K562 (cell line): ENCODE results near the gene SLC39A13. TPM values are rescaled to one million over a fixed set of nuclear protein-coding genes. Genes with fewer than 3 reads are reported as not detected.

Experiments
- ATAC-seq: fragments of 200-7000 bp; cut with Tn5 transposase; 3 replicates; pipeline ENCODE4 v1.9.1; 2020; ENCODE audit warnings: moderate library complexity
- BruUV-seq: library from RNA; stranded (reverse); fragments of 400-500 nt; replicated peaks from 2 replicates; lab custom pipeline; 2021; lab: Mats Ljungman, UMichigan
- CTCF ChIA-PET: fragments of 300-600 bp; formaldehyde crosslinking; extraction: SDS; loops from one replicate; lab custom pipeline; 2021; ENCODE audit warnings: low intra/inter-chr PET ratio; lab: Yijun Ruan, JAX
- POLR2A ChIA-PET: fragments of 300-600, 350-650 bp; sonication (Branson Sonifier 250); formaldehyde crosslinking; extraction: SDS; loops from one replicate; lab custom pipeline; 2021; ENCODE audit warnings: antibody characterized with exemption, inconsistent platforms; lab: Yijun Ruan, JAX
- DNase-seq, 4 experiments: peaks; one replicate each; pipeline versions ENCODE4 v3.0.0 to v3.0.0-alpha.2; 2011 to 2018; ENCODE audit warnings: low spot score in 3 of 4, mixed read lengths in 3 of 4; ENCODE audit errors: extremely low read depth in 1 of 4
- FAIRE-seq: peaks from 2 replicates; lab custom pipeline; 2011; peaks lifted over from hg19 to GRCh38; lab: Jason Lieb, UNC
- H2AFZ ChIP-seq: 2 replicates; pipeline ENCODE4 v1.6.0; 2011; ENCODE audit warnings: low read depth, low read length, control low read depth, inconsistent platforms
- H3K27ac ChIP-seq: fragments of 200-600 bp; 3 replicates; pipeline ENCODE4 v1.8.0; 2011; ENCODE audit warnings: low read depth, mild to moderate bottlenecking, control low read depth, inconsistent platforms, low read length, moderate library complexity, mixed read lengths; ENCODE audit errors: extremely low read depth
- H3K27me3 ChIP-seq, 2 experiments: fragments of 300-600 bp in 1 of 2; 2 replicates in 1 of 2; 3 replicates in 1 of 2; pipeline versions ENCODE4 v1.6.0 to v1.8.0; 2011; ENCODE audit warnings: inconsistent platforms in 2 of 2, low read length in 2 of 2, mild to moderate bottlenecking in 1 of 2, mixed read lengths in 1 of 2, moderate library complexity in 1 of 2; ENCODE audit not compliant: control insufficient read depth in 2 of 2, insufficient read depth in 2 of 2
- H3K36me3 ChIP-seq: fragments of 300-600 bp; 3 replicates; pipeline ENCODE4 v1.8.0; 2011; ENCODE audit warnings: mild to moderate bottlenecking, low read length, inconsistent platforms; ENCODE audit not compliant: control insufficient read depth, insufficient read depth
- H3K4me1 ChIP-seq, 2 experiments: fragments of 200-600 bp in 1 of 2; replicated peaks in 1 of 2; 2 replicates in 1 of 2; 3 replicates in 1 of 2; pipeline versions ENCODE4 v1.5.1 to v1.8.0; 2011; ENCODE audit warnings: inconsistent platforms in 2 of 2, low read length in 2 of 2, mild to moderate bottlenecking in 1 of 2, mixed read lengths in 1 of 2, moderate library complexity in 1 of 2; ENCODE audit not compliant: control insufficient read depth in 2 of 2, insufficient read depth in 2 of 2
- H3K4me2 ChIP-seq: 2 replicates; pipeline ENCODE4 v1.6.1; 2011; ENCODE audit warnings: low read length, control low read depth, inconsistent platforms, mixed read lengths; ENCODE audit not compliant: insufficient read depth
- H3K4me3 ChIP-seq: fragments of 200-600 bp; sonication (generic), shearing (Covaris generic); 2 replicates; pipeline ENCODE4 v1.5.1; 2016; ENCODE audit warnings: control low read depth, inconsistent platforms
- H3K79me2 ChIP-seq: fragments of 200-600 bp; 3 replicates; pipeline ENCODE4 v1.8.0; 2011; ENCODE audit warnings: low read length, inconsistent platforms; ENCODE audit not compliant: control insufficient read depth, insufficient read depth
- H3K9ac ChIP-seq, 2 experiments: 2 replicates each; pipeline versions ENCODE4 v1.6.0 to v1.6.1; 2011; ENCODE audit warnings: low read depth in 2 of 2, low read length in 2 of 2, control low read depth in 1 of 2, inconsistent platforms in 1 of 2, mild to moderate bottlenecking in 1 of 2, mixed read lengths in 1 of 2; ENCODE audit not compliant: insufficient read depth in 1 of 2
- H3K9me1 ChIP-seq: one replicate; pipeline ENCODE4 v1.6.0; 2011; ENCODE audit warnings: inconsistent platforms, mild to moderate bottlenecking, low read length, moderate library complexity; ENCODE audit not compliant: control insufficient read depth, insufficient read depth
- H3K9me3 ChIP-seq: replicated peaks from 2 replicates; pipeline ENCODE4 v1.5.1; 2011; ENCODE audit warnings: low read depth, low read length, inconsistent platforms; ENCODE audit not compliant: control insufficient read depth, insufficient read depth
- H4K20me1 ChIP-seq: replicated peaks from 2 replicates; pipeline ENCODE4 v1.6.1; 2011; ENCODE audit warnings: low read length, inconsistent platforms, mixed read lengths; ENCODE audit not compliant: control insufficient read depth, insufficient read depth
- BRD9 ChIP-seq: fragments of 450-650 bp; IDR thresholded peaks from 2 replicates; pipeline ENCODE4 v1.6.1; 2018; ENCODE audit warnings: low read depth; ENCODE audit not compliant: partially characterized antibody
- BRF1 ChIP-seq: IDR thresholded peaks from 3 replicates; pipeline ENCODE4 v1.6.1; 2011; ENCODE audit warnings: borderline replicate concordance, mild to moderate bottlenecking; ENCODE audit not compliant: insufficient read length; ENCODE audit errors: extremely low read depth
- FOXA1 ChIP-seq: fragments of 450-650 bp; IDR thresholded peaks from 2 replicates; pipeline ENCODE4 v1.6.1; 2016; ENCODE audit warnings: mild to moderate bottlenecking, borderline replicate concordance
- HNRNPUL1 ChIP-seq: fragments of 200-400 bp; formaldehyde crosslinking; IDR thresholded peaks from 2 replicates; pipeline ENCODE4 v1.6.1; 2017; ENCODE audit warnings: low read length
- NFYB ChIP-seq: IDR thresholded peaks from 2 replicates; pipeline ENCODE4 v1.6.1; 2011; ENCODE audit warnings: mild to moderate bottlenecking, moderate library complexity; ENCODE audit not compliant: insufficient read length; ENCODE audit errors: extremely low read depth
- POLR2AphosphoS5 ChIP-seq: IDR thresholded peaks from 2 replicates; pipeline ENCODE4 v1.6.1; 2011; ENCODE audit warnings: mild to moderate bottlenecking, low read depth, low read length, moderate library complexity; ENCODE audit not compliant: control insufficient read depth, insufficient read depth
- ZNF431 ChIP-seq: sonication (generic); formaldehyde crosslinking; IDR thresholded peaks from 2 replicates; pipeline ENCODE4 v1.8.0; 2022; ENCODE audit warnings: mild to moderate bottlenecking, missing genetic modification reagents
- ZNF75A ChIP-seq: fragments of 450-650 bp; formaldehyde crosslinking; IDR thresholded peaks from 2 replicates; pipeline ENCODE4 v1.4.0; 2020; ENCODE audit warnings: mild to moderate bottlenecking
- WGBS: fragments of 100-300 bp; shearing (Covaris generic); methylation state at CpG from one replicate; pipeline ENCODE4 v1.1.6; 2016; ENCODE audit warnings: low coverage, mixed read lengths; ENCODE audit not compliant: insufficient coverage; ENCODE audit errors: missing lambda C conversion rate; 5-methylcytosine and 5-hydroxymethylcytosine counted together
- in situ Hi-C: fragments of 300-500 bp; cut with MboI; formaldehyde crosslinking; loops from 4 replicates; pipeline ENCODE4 v1.15.0; 2018; ENCODE audit warnings: inconsistent platforms, mixed read lengths
- intact Hi-C: fragments of 100-400 bp; cut with micrococcal nuclease; formaldehyde crosslinking; loops from 2 replicates; pipeline ENCODE4 v1.14.2; 2022
- polyA plus RNA-seq, 8 experiments: library from polyadenylated mRNA; depleted of rRNA in 4 of 8; stranded (reverse) in 5 of 8; unstranded in 3 of 8; fragments of >200 nt; fragmentation: Nextera tagmentation in 2 of 8; fragmentation: Illumina TruSeq in 1 of 8; extraction: Ambion mirVana in 2 of 8; extraction: Trizol in 1 of 8; gene quantifications; 2 replicates each; pipeline versions ENCODE4 v1.2.1 to v1.2.3, GENCODE V29; 2011 to 2014; ENCODE audit warnings: inconsistent platforms in 1 of 8, missing spikeins in 1 of 8
- total RNA-seq, 7 experiments: library from RNA; depleted of rRNA in 6 of 7; stranded (reverse); fragments of >200 nt in 6 of 7; fragmentation: Illumina TruSeq in 2 of 7; extraction: Trizol in 2 of 7; gene quantifications; 2 replicates each; pipeline versions ENCODE4 v1.2.1 to v1.2.3, GENCODE V29; 2011 to 2021; ENCODE audit warnings: low replicate concordance in 1 of 7
- TF ChIP-seq, protein P1 (sequence below): fragments of 250-450 bp; sonication (Bioruptor Pico); IDR thresholded peaks from 2 replicates; pipeline ENCODE4 v1.4.0; 2020; ENCODE audit warnings: mild to moderate bottlenecking, moderate library complexity
- TF ChIP-seq, protein P2 (sequence below): sonication (generic); formaldehyde crosslinking; IDR thresholded peaks from 2 replicates; pipeline ENCODE4 v1.5.0; 2020; ENCODE audit warnings: missing genetic modification reagents
- TF ChIP-seq, protein P3 (sequence below), 2 experiments: fragments of 450-650 bp; IDR thresholded peaks; 2 replicates each; pipeline ENCODE4 v1.6.1; 2016
- TF ChIP-seq, protein P4 (sequence below): IDR thresholded peaks from 2 replicates; pipeline ENCODE4 v1.6.1; 2016; ENCODE audit warnings: missing genetic modification characterization, missing compliant biosample characterization

SLC39A13 gene
- total and polyA plus RNA-seq, 9 of the 15 experiments (the other 6 are each of a cell fraction or from before 2014, with no cell fraction given) = 0.17 to 15.9 (median 3.2) TPM

DNA sequence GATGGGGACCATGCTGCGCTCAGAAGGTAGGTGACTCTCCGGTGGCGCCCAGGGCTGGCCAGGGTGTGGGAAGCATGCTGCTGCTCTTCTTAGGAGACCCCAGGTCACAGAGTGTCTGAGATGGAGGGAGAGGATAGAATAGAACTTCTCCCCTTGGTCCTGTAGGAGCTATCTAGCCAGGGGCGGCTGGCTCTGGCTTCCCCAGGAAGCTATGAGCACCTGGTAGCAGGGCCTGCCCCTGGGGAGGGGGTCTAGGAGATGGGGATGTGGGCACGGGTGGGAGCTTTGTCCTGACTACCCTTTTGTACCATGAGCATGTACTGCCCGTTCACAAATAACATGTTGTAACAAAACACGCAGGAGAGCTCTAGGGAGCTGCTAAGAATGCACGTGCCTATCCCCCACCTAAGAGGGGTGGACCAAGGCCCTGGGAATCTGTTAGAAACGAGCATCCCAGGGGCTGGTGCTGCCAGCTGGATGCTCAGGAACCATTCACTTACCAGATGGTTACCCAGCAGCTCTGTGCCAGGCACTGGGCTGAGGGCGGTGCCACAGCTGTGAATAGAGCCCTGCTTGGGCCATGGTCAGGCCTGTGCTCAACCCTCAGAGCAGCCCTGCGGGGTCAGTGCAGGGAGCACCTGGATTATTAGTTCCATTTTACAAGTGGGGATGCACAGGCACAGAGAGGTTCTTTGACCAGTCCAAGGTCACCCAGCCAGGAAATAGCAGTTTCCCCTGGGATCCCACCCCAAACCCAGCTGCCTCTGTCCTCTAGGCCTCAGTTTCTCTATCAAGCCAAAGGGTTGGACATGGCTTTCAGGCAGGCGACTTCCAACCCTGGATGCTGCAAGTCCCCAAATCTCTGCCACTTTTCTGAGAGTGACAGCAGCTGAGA is 2.2 kb downstream of the SLC39A13 start:
- WGBS = 62% methylated on average over 12 of the region's 12 CpGs
- ATAC-seq (no peak), FAIRE-seq (no peak), DNase-seq (no peak)
- H4K20me1 ChIP-seq = no peaks in the 10 kb centered on the region
- BruUV-seq = no TSS peak
- peaks cover 10% of the 10 kb centered on the region for H3K9me1 ChIP-seq
- no peaks in the 10 kb centered on the region for H3K27me3 ChIP-seq
- no peak overlapping the region for H2AFZ ChIP-seq
- intact Hi-C loops (no loop called here), in situ Hi-C loops (no loop called here)
- CTCF ChIA-PET = no interaction called here
- H3K9ac ChIP-seq = peak overlapping the region in 1 of 2 experiments; percentile 53; a peak in 2 of 4 replicates
- H3K9me3 ChIP-seq = no peaks in the 10 kb centered on the region
- H3K4me2 ChIP-seq = no peak overlapping the region
- no peak overlapping the region for H3K27ac ChIP-seq
- POLR2A ChIA-PET = interaction anchor here (0.6 to 3.3 kb wide), 7 partner anchors 8 to 162 kb away, joined by 3 to 16 read pairs (median 3); partner anchors contain the start of gene ACP2
- H3K36me3 ChIP-seq = no peaks in the 10 kb centered on the region
- H3K4me1 ChIP-seq = peaks cover 17 to 69% of the 10 kb centered on the region in 2 experiments
- H3K4me3 ChIP-seq = no peak overlapping the region
- peaks cover 7% of the 10 kb centered on the region; the same call in 2 of the 3 replicates for H3K79me2 ChIP-seq
- TF ChIP-seq BRD9 = no peak
- TF ChIP-seq, protein P1, sequence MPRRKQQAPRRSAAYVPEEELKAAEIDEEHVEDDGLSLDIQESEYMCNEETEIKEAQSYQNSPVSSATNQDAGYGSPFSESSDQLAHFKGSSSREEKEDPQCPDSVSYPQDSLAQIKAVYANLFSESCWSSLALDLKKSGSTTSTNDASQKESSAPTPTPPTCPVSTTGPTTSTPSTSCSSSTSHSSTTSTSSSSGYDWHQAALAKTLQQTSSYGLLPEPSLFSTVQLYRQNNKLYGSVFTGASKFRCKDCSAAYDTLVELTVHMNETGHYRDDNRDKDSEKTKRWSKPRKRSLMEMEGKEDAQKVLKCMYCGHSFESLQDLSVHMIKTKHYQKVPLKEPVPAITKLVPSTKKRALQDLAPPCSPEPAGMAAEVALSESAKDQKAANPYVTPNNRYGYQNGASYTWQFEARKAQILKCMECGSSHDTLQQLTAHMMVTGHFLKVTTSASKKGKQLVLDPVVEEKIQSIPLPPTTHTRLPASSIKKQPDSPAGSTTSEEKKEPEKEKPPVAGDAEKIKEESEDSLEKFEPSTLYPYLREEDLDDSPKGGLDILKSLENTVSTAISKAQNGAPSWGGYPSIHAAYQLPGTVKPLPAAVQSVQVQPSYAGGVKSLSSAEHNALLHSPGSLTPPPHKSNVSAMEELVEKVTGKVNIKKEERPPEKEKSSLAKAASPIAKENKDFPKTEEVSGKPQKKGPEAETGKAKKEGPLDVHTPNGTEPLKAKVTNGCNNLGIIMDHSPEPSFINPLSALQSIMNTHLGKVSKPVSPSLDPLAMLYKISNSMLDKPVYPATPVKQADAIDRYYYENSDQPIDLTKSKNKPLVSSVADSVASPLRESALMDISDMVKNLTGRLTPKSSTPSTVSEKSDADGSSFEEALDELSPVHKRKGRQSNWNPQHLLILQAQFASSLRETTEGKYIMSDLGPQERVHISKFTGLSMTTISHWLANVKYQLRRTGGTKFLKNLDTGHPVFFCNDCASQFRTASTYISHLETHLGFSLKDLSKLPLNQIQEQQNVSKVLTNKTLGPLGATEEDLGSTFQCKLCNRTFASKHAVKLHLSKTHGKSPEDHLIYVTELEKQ (CRISPR knock-in tag) = no peak
- no peak for TF ChIP-seq ZNF75A (CRISPR knock-in tag)
- TF ChIP-seq POLR2AphosphoS5 = no peak
- TF ChIP-seq BRF1 = no peak
- TF ChIP-seq ZNF431 (CRISPR knock-in tag) = no peak
- TF ChIP-seq NFYB = no peak
- TF ChIP-seq, protein P2, sequence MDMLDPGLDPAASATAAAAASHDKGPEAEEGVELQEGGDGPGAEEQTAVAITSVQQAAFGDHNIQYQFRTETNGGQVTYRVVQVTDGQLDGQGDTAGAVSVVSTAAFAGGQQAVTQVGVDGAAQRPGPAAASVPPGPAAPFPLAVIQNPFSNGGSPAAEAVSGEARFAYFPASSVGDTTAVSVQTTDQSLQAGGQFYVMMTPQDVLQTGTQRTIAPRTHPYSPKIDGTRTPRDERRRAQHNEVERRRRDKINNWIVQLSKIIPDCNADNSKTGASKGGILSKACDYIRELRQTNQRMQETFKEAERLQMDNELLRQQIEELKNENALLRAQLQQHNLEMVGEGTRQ = no peak
- TF ChIP-seq FOXA1 = no peak
- TF ChIP-seq, protein P3, sequence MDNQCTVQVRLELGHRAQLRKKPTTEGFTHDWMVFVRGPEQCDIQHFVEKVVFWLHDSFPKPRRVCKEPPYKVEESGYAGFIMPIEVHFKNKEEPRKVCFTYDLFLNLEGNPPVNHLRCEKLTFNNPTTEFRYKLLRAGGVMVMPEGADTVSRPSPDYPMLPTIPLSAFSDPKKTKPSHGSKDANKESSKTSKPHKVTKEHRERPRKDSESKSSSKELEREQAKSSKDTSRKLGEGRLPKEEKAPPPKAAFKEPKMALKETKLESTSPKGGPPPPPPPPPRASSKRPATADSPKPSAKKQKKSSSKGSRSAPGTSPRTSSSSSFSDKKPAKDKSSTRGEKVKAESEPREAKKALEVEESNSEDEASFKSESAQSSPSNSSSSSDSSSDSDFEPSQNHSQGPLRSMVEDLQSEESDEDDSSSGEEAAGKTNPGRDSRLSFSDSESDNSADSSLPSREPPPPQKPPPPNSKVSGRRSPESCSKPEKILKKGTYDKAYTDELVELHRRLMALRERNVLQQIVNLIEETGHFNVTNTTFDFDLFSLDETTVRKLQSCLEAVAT (IDR thresholded peaks at IDR 0.05) = no peak
- no peak for TF ChIP-seq HNRNPUL1
- TF ChIP-seq, protein P4, sequence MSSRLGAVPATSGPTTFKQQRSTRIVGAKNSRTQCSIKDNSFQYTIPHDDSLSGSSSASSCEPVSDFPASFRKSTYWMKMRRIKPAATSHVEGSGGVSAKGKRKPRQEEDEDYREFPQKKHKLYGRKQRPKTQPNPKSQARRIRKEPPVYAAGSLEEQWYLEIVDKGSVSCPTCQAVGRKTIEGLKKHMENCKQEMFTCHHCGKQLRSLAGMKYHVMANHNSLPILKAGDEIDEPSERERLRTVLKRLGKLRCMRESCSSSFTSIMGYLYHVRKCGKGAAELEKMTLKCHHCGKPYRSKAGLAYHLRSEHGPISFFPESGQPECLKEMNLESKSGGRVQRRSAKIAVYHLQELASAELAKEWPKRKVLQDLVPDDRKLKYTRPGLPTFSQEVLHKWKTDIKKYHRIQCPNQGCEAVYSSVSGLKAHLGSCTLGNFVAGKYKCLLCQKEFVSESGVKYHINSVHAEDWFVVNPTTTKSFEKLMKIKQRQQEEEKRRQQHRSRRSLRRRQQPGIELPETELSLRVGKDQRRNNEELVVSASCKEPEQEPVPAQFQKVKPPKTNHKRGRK (tag) = no peak
